ENCODE data around the gene ANKS3. TPM values are rescaled to one million over a fixed set of nuclear protein-coding genes. Genes with fewer than 3 reads are reported as not detected.

ANKS3 gene
- total and polyA plus RNA-seq, 7 donors, result 5.2 to 15.0 (median 9.1) TPM

DNA sequence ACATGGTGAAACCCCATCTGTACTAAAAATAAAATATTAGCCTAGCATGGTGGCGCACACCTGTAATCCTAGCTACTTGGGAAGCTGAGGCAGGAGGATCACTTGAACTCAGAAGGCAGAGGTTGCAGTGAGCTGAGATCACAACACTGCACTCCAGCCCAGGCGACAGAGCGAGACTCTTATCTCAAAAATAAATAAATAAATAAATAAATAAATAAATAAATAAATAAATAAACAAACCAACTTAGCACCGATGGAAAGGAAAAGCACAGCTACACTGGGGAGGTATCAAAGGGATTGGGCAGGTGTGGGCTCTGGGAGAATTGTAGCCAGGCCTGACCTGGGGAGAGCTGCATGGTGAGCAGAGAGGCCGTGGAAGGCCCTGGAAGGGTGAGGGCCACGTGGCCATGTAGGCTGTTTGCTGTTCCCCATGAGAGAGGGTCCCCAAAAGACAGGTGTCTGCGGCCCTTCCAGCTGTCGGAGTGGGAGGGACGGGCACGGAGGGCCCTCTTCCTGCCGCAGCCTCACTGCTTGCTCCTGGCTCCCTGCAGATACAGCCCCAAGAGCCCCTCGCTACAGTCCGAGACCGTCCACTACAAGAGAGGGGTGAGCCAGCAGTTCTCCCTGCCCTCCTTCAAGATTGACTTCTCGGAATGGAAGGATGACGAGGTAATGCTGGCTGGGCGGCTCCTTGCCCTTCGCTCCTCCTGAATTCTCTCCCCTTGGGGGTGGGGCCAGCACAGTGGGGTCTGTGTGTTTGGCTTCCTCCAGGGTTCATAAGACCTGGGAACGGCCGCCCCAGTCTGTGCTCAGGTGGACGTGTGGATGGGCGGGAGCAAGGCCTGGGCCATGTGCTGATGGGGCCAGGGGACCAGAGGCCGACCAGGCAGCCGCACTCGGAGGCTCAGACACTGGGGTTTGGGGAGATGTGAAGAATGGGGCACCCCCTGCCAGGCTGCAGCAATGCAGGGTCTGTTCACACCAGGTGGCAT, 77.1 kb downstream of the ANKS3 start:
- peaks cover 4 to 79% of the 10 kb centered on the region in 2 donors for H3K36me3 ChIP-seq (ENCODE audit: insufficient read depth in 1 of 2, low read depth in 1 of 2)
- TF ChIP-seq CTCF (IDR thresholded peaks at IDR 0.05), result no peak
- no peak for ATAC-seq
- DNase-seq, result no peak
- intact Hi-C loops (cut with DNase I), result no loop called here
- H3K27me3 ChIP-seq (ENCODE audit: insufficient read depth in 3 of 3, low read length in 2 of 3), result no peaks in the 10 kb centered on the region
- no peaks in the 10 kb centered on the region for H3K4me1 ChIP-seq
- H3K4me3 ChIP-seq, result no peak overlapping the region
- H3K27ac ChIP-seq, result no peak overlapping the region
- WGBS, 3 donors, result 92 to 95% (median 93%) methylated on average over 23 to 25 of the region's 25 CpGs
- no peaks in the 10 kb centered on the region for H3K9me3 ChIP-seq

GRCh38 chr16:4656221-4656620, 77.8 kb downstream of the ANKS3 start:
- intact Hi-C loops (cut with DNase I), result no loop called here
- Histone ChIP-seq H3K27me3 (ENCODE audit: insufficient read depth in 3 of 3, low read length in 2 of 3) (no peaks in the 10 kb centered on the region), H3K4me1 (no peaks in the 10 kb centered on the region), H3K9me3 (no peaks in the 10 kb centered on the region), H3K4me3 (no peak overlapping the region), H3K27ac (no peak overlapping the region), H3K36me3 (ENCODE audit: insufficient read depth in 1 of 2, low read depth in 1 of 2) (peaks cover 4 to 85% of the 10 kb centered on the region in 2 donors)
- no peak for ATAC-seq
- no peak for TF ChIP-seq CTCF (IDR thresholded peaks at IDR 0.05)
- DNase-seq, result no peak
- WGBS, 3 donors, result 95 to 96% (median 95%) methylated on average over 12 of the region's 12 CpGs

DNA sequence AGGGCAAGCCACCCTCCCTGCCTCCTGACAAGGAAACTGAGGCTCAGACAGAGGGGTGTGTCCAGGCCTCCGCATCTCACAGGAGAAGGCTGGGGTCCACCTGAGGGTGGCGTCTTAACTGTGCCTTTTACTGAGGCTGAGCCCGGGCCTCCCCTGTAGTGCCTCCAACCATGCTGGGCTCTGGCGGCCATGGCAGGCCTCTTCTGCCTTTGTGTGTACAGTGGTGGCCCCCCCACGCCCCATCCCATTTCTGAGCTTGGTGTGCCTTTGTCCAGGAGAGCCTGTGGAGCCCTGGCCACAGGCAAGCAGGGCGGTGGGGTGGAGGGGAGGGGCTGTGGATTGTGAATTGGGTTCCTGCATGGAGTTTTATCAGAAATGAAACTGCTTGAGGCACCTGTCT, 78.3 kb downstream of the ANKS3 start:
- no peak for DNase-seq
- H3K36me3 ChIP-seq (ENCODE audit: insufficient read depth in 1 of 2, low read depth in 1 of 2), result peaks cover 4 to 89% of the 10 kb centered on the region in 2 donors
- intact Hi-C loops (cut with DNase I), result no loop called here
- no peak for ATAC-seq
- H3K27me3 ChIP-seq (ENCODE audit: insufficient read depth in 3 of 3, low read length in 2 of 3), result no peaks in the 10 kb centered on the region
- H3K9me3 ChIP-seq, result no peaks in the 10 kb centered on the region
- no peak overlapping the region for H3K27ac ChIP-seq
- H3K4me3 ChIP-seq, result no peak overlapping the region
- no peaks in the 10 kb centered on the region for H3K4me1 ChIP-seq
- WGBS, 3 donors, result 95 to 96% (median 96%) methylated on average over 6 of the region's 6 CpGs
- TF ChIP-seq CTCF (IDR thresholded peaks at IDR 0.05), result no peak

GRCh38 chr16:4654964-4655590, 79.0 kb downstream of the ANKS3 start:
- intact Hi-C loops (cut with DNase I), result no loop called here
- Histone ChIP-seq H3K27ac (no peak overlapping the region), H3K4me1 (no peaks in the 10 kb centered on the region), H3K36me3 (ENCODE audit: insufficient read depth in 1 of 2, low read depth in 1 of 2) (peaks cover 4 to 94% of the 10 kb centered on the region in 2 donors), H3K9me3 (no peaks in the 10 kb centered on the region), H3K4me3 (no peak overlapping the region), H3K27me3 (ENCODE audit: insufficient read depth in 3 of 3, low read length in 2 of 3) (no peaks in the 10 kb centered on the region)
- no peak for DNase-seq
- WGBS, 3 donors, result 90 to 95% (median 92%) methylated on average over 12 of the region's 12 CpGs
- no peak for ATAC-seq
- TF ChIP-seq CTCF (IDR thresholded peaks at IDR 0.05), result no peak

All from psoas muscle (tissue), 8 donors.